Astrocyte of the cerebellum (primary cell): ENCODE results near the gene CTCF.

Experiments
- DNase-seq: peaks from one replicate; pipeline ENCODE4 v3.0.0-alpha.2; 2011; ENCODE audit warnings: low read depth
- H3K4me3 ChIP-seq: 2 replicates; pipeline ENCODE4 v1.5.1; 2011; ENCODE audit warnings: mild to moderate bottlenecking, low read depth, low read length, moderate library complexity
- CTCF ChIP-seq: IDR thresholded peaks from 2 replicates; pipeline ENCODE4 v1.5.1; 2012; ENCODE audit warnings: low read length, low read depth, moderate library complexity, mild to moderate bottlenecking; ENCODE audit errors: missing control alignments
- in situ Hi-C: cut with HindIII; loops from 2 replicates; pipeline ENCODE4 v1.10.0; 2017; ENCODE audit warnings: low sequenced_read_pairs

Gene CTCF

GRCh38 chr16:67593288-67593687 is 31.0 kb downstream of the CTCF start:
- in situ Hi-C loops, result no loop called here
- no peak for TF ChIP-seq CTCF
- peak; percentile 20 for DNase-seq
- H3K4me3 ChIP-seq, result no peak overlapping the region

- TF ChIP-seq CTCF, result no peak
- no peak for DNase-seq
- H3K4me3 ChIP-seq, result no peak overlapping the region
- in situ Hi-C loops, result no loop called here
Measured at GRCh38 chr16:67593701-67594100, 31.4 kb downstream of the CTCF start.

- TF ChIP-seq CTCF, result no peak
- in situ Hi-C loops, result no loop called here
Measured at GRCh38 chr16:67594256-67594915, 32.1 kb downstream of the CTCF start.

GRCh38 chr16:67594956-67595355 is 32.6 kb downstream of the CTCF start:
- DNase-seq, result peak; percentile 63
- H3K4me3 ChIP-seq, result no peak overlapping the region
- no peak for TF ChIP-seq CTCF
- in situ Hi-C loops, result no loop called here

More at GRCh38 chr16:67594256-67594915, 32.1 kb downstream of the CTCF start:
- H3K4me3 ChIP-seq, result no peak overlapping the region
- DNase-seq, result no peak

GRCh38 chr16:67598527-67598926 is 36.2 kb downstream of the CTCF start:
- TF ChIP-seq CTCF, result no peak
- DNase-seq, result no peak
- in situ Hi-C loops, result no loop called here
- no peak overlapping the region for H3K4me3 ChIP-seq

- DNase-seq, result no peak
- in situ Hi-C loops, result loop anchor here (5.0 kb wide), 1 partner anchor 33 kb away; no protein-coding TSS in a partner anchor
- no peak for TF ChIP-seq CTCF
- no peak overlapping the region for H3K4me3 ChIP-seq
Measured at GRCh38 chr16:67605641-67606040, 43.3 kb downstream of the CTCF start.
